ENCODE measurements around the gene LRRC8B.

GRCh38 chr1:89483757-89484077 lies 40.9 kb upstream of the LRRC8B start:
- TF ChIP-seq CTCF (IDR thresholded peaks at IDR 0.05; ENCODE audit: insufficient read depth, low read depth, low read length), result no peak
- no peak for TF ChIP-seq EZH2 (IDR thresholded peaks at IDR 0.05; ENCODE audit: insufficient read depth, low read length)

Measured in astrocyte (in vitro differentiated cells and primary cell).